ENCODE measurements around the gene GDE1.

GDE1 gene

DNA sequence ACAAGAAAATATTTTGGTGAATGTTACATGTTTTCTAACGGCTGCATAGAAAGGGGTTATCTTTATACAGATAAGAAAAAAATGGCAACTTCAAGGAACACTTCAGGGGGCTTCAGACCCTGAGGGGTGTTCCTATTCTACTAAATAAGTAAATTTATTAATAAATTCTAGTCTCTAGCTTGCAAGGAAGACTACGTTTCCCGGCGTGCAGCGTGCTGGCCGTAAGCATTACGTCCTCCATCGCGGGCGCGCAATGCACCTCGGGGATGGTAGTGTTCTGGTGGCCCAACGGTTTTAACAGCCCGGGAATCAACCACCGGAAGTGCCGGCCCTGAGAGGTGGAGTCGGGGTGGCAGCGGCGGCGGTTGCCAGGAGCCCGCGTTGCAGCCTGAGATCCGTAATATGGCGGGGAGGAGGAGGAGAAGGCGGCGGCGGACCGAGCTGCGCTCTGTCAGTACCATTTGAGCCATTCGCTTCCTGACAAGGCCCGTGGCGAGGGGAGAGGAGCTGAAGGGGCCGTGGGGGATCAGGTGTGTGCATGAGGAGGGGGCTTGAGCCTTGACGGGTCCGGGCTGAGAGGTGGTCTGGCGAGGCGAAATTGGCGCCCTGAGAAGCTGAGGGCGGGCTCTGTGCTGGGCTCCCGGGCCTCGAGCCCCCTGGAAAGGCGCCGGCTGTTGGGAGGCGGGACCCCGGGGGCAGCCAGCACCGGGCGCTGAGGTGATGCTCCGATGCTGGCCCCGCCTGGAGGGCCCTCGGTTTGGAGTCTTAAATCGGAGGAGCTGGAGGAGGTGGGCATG is 1.9 kb upstream of the GDE1 start, which contains the start of gene CCP110:
Gene CCP110, plus strand, starts transcription at position 384 of the 797 bp plus-strand sequence. CDS start 3,940 bp downstream, outside the sequence.
- DNase-seq, result peak; percentile 93

DNA sequence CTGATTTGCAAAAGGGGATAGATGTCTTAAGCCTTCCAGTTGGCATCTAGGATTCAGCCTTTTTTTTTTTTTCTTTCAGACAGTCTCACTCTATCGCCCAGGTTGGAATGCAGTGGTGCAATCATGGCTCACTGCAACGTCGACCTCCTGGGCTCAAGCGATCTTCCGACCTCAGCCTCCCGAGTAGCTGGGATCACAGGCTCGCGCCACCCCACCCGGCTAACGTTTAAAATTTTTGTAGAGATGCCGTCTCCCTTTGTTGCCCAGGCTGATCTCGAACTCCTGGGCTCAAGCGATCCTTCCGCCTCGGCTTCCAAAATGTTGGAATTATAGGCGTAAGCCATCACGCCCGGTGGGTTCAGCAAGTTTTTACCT is 1.3 kb upstream of the GDE1 start:
- DNase-seq, result no peak

DNA sequence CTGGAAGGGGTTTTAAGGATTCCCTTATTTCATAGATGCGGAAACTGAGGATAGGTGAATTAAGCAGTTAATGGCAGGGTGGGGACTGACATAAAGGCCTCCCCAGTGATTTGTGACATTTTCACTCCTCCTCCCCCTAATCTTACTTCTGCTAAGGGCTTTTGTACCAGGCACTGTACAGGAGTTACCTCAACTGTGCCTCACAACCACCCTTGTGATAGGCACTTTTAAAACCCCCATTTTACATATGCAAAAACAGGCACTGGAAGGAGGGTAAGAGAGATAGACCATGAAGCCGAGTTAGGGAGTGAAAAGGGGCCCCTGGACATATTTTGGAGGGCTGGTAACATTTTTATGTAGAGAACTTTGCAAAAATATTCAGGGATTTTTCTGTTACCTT is 862 bp upstream of the GDE1 start:
- no peak for DNase-seq

DNA sequence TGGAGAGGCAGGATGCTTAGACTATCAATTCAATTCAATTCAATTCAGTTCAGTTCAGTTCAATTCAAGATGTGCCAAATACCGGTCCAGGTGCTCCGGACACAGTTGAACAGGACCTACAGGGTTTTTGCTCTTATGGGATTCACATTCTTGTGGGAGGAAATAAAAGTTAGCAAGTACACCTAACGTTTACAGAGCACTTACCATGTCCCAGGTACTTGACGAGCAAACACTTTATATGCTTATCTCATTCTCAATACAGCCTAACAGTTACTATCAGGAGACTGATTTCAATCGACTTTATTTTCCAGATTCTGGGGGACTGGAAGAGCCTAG is 467 bp upstream of the GDE1 start:
- no peak for DNase-seq

DNA sequence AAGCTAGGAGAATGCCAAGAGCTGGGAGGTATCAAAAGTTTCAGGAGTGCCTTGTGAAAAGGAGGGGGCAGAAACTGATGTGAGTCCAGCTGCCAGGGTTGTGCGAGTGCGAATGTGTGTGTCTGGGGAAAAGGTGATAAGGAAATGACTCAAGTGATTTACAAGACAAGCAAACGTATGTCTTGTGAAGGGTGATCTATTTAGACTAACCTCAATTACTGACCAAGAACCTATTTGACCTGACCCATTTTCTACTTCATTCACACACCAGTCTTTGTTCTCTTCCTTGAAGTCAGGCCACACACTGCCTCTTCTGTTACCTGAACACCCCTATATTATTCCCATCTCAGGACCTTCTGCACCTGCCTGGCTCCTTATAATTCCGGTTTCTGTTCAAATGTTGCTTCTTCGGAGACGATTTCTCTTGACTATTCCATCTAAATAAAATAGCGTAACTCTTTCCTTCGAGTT is 1.0 kb downstream of the GDE1 start:
- DNase-seq, result no peak

DNA sequence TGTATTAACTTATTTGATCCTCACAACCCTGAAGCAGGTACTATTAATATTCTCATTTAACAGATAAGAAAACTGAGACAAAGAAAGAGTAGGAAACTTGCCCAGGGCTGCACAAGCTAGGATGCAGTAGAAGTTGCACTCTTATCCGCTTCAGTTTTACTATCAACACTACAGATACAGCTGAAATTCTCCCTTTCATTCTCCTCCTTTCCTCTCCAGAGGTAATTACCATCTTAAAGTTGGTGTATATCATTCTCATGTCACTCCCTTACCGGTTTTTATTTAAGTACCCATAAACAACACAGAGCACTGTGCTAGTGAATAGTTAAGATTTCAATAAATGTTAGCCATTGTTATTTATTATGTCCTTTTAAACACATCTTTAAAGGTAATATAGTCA is 3.5 kb downstream of the GDE1 start:
- no peak for DNase-seq

DNA sequence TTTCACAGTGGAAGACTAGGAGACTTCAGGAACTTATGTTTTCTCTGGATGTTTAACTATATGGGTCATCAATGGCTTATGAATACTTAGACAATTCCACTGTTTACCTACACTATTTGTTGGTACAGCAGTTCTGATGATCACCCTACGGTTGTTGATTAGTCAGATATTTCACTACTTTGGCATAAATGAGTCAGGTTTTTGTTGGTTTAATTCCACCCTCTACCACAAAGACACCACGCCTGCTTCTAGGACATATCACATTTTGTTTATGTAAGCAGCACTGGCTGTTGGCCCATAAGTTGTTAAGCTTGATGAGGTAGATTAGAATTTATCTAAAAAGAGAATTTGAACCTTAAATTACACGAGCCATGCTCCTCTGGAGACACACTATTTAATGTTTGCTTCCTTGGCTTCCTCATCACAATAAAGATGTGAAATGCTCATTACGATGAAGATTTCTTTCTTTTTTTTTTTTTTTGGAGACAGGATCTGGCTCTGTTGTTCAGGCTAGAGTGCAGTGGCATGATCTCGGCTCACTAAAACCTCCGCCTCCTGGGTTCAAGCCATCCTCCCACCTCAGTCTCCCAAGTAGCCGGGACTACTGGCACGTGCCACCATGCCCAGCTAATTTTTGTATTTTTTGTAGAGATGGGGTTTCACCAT is 4.3 kb downstream of the GDE1 start:
- no peak for DNase-seq

DNA sequence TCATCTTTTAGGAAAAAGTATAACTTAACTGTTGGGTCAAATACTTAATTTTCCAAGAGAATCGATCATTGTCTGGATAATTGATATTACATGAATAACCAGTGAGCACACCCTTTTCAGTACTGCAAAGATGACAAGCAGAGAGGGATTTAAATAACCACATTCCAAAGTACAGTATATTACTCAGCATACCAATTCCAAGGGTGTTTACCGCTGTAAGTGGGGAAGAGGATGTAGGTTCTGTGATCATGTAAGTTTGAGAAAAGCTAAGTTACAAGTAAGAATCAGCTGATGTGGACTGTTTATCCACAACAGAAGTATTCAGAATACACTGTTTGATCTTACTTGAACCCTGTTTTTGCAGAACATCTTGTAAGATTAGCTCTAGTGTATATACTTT is 6.1 kb downstream of the GDE1 start:
- DNase-seq, result no peak

DNA sequence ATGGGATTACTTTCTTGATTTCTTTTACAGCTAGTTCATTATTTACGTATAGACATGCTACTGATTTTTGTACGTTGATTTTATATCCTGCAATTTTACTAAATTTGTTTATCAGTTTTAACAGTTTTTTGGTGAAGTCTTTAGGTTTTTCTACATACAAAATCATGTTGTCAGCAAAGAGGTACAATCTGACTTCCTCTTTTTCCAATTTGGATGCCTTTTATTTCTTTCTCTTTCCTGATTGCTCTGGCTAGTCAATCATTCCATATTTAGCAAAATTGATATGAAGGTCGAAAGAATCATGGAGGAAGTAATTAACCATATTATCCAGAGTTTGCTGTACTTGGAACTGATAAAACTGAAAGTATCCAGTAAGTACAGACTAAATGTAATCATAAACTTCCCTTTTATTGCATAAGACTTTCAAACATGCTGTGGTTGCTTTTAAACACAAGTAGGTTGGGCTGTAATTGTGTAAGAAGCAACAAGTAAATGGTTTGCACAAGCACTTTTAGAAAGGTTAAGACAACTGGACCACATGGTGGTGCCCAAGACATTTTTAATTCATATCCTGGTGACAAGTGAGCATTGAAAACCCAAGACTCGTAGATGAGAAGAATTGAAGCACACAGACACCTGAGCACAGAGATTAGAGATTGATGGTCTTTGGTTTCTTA is 8.4 kb downstream of the GDE1 start:
- no peak for DNase-seq

DNA sequence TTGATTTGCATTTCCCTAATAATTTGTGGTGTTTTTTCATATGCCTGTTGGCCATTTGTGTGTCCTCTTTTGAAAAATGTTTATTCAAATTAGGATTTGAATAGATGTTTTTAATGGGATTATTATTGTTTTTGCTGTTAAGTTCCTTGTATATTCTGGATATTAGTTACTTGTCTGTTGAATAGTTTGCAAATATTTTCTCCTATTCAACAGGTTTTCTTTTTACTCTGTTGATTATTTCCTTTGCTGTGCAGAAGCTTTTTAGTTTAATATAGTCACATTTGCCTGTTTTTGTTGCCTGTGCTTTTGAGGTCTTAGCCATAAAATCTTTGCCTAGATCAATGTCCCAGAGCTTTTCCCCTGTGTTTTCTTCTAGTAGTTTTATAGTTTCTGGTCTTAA is 9.6 kb downstream of the GDE1 start:
- no peak for DNase-seq

DNA sequence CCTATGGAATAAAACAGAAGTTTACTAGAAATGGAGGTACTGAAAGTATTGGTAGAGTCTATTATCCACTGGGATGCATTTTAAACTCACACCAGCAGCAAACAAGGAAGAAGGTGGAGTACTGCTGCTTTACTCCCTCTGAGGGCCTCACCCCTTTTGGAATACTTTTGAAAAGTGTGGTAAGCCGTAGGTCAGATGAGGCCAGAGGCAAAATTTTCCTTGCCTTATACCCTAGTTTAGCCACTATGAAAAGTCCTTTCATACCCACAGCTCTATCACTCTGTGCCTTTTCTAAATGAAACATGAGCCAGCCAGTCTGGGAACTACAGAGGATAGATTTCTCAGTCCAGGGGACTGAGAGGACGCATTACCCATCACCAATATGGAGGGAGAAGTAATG is 14.0 kb downstream of the GDE1 start:
- no peak for DNase-seq

DNA sequence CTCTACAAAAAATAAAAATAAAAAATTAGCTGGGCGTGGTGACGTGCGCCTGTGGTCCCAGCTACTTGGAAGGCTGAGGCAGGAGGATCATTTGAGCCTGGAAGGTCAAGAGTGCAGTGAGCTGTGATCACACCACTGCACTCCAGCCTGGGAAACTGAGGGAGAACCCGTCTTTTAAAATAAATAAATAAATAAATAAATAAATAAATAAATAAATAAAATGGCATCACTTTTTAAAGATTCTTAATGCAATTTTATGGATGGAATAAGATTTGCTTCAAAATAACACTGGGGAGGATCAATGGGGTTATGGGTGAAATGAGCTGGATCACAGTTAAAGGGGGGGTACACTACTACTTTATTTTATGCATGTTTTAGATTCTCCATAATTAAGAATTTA is 14.9 kb downstream of the GDE1 start:
- no peak for DNase-seq

DNA sequence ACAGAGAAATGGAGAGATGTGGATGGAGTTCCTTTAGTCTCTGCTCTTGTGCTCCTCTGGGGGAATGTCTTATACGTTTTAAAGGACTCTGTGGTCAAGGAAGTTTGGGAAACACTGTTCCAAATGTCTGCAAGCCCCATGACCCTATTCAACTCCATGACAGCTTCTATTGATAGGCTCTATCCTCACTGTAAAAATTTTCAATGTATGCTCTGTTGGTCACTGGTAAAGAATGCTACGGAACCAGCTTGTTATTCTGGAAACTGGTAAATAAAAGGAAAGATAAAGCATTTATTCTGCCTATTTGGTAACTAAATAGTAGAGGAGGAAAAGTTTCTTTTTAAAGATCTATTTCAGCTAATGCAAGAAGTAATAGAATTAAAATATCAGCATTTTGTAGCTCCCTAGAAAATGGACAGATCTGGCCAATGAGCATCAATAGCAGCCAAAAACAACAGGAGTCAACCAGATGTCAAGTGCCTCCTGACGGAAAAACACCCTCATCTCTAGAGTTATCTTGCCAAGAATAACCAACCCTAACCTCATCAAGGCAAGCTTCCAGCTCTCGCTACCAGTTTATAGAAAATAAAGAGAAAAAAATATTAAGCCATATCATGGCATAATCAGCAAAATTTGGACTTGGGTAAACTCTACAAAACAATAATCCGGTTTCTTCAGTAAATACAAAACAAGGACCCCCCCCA is 16.1 kb downstream of the GDE1 start:
- DNase-seq, result no peak

DNA sequence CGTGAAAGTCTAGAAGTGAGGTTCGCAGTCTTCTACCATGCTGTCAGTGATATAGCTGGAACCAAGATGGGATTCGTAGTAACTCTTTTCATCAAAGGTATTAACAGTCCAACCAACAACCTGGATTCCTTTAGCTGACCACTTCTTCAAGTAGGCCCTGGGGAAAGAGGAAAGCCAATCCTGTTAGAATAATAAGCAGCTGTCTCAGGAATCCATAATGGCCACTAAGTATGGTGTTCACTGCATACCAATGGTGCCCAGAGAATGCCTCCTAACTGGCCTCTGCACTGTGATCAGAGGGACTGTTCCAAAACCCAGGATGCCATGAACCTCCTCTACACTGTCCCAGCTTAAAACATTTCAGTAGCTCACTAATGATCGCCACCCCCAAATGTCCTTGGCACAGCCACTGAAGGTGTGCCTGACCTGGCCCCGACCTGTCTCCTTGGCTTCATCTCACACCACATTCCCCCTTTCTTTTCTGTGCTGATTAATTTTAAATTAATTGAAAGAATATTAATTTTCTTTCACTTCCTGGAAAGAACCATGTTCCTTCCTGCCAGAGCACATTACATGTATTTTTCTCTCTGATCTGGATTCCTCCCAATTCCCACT is 18.3 kb downstream of the GDE1 start:
- no peak for DNase-seq

DNA sequence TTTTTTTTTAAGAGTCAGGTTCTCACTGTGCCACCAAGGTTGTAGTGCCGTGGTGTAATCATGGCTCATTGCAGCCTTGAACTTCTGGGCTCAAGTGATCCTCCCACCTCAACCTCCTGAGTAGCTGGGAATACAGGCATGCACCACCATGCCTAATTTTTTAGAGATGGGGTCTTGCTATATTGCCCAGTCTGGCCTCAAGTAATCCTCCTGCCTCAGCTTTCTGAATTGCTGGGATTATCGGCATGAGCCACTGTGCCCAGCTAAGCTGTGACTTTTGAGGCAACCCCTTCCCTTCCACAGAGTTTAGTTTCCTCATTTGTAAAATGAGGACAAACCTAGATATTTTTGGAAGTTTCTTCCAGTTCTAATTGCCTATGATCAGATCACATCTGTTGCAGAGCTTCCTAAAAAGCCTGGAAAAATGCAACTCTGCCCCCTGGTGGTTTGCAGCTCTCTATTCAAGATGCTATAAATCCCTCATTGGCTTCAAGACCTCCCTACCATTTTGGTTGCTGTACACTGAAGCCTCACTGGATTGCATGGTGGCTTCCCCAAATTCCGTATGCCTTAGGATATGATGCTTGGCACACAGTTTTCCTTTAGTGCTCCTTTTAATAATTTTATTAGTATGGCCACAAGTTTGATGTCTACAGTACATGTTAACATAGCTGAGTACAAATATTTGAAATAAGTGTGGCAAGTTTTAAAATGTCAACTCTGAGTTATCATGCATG is 19.3 kb downstream of the GDE1 start:
- DNase-seq, result peak; percentile 61

DNA sequence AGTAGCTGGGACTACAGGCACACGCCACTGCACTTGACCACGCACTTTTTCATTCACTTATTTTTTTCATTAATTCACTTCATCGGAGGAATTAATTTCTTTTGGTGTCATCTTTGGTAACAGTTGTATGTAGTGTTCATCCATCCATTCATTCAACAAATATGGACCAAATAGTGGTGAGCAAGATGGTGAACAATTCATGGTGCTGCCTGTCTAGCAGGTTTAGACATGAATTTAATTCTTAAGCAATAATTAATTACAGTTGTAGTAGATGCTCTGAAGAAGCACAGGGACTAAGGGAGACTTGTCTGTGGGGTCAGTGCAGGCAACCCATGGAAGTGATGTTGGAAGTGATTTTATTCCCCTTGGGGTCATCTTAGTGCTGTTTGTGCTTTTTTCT is 22.4 kb downstream of the GDE1 start:
- no peak for DNase-seq

DNA sequence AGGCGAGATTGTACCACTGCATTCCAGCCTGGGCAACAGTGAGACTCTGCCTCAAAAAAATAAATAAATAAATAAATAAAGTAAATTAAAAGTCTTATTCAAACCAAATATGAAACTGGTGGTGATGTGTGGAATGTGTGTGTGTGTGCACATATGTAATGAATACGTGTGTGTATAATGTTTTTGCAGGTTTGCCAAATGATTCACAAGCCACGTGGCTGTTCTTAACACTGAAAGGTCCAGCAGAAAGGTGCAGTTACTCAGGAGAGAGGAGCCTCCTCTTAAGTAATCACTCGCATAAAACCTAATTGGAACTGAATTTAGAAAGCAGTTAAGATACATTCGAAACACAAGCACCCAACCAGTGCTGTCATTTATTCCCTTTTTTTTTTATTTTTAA is 22.9 kb downstream of the GDE1 start:
- DNase-seq, result no peak

DNA sequence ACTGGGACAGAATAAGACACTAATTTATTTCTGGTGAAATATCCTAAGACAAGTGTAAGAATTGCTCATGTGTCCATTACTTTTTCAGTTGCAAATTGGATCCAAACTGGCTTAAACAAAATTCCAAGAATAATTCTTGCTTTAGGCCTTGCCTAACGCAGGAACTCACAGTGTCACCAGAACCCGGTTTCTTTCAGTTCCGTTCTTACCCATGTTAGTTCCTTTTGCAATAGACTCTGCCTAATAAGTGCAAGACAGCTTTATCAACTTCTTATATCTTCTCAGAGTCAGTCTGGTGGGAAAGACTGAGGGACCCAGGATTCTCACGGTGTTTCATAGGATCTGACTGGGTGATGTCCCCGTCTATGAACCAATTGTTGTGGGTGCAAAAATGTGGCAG is 24.7 kb downstream of the GDE1 start:
- no peak for DNase-seq

DNA sequence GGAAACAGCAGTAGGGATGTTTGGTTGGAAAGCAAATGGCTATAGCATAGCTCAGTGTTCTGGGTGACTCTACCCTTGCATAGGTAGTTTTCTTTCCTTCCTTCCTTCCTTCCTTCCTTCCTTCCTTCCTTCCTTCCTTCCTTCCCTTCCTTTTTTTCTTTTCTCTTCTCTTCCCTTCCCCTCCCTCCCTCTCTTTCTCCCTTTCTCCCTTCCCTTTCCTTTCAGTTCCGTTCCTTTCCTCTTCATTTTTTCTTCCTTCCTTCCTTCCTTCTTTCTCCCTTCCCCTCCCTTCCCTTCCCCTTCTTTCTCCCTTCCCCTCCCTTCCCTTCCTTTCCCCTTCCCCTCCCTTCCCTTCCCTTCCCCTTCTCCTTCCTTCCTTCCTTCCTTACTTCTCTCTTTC is 31.3 kb downstream of the GDE1 start:
- DNase-seq, result no peak

DNA sequence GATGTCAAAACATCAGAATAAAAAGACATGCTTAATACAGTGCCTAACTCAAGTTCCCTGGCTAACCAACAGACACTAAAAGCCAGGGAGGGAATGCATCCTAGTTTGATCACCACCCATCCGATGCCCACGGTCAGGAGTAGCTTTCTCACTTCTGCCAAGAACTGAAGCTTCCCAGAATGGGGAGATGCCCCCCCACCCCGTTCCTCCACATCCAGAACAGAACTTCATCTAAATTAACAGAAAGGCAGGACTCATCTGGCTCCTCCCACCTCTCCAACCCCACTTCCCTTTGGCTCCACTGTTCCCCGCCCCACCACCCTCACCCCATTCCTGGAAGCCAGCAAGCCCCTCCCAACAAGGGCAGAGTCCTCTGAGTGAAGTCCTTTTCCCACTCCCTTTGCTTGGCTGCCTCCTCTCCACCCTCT is 33.7 kb downstream of the GDE1 start:
- DNase-seq, result no peak

DNA sequence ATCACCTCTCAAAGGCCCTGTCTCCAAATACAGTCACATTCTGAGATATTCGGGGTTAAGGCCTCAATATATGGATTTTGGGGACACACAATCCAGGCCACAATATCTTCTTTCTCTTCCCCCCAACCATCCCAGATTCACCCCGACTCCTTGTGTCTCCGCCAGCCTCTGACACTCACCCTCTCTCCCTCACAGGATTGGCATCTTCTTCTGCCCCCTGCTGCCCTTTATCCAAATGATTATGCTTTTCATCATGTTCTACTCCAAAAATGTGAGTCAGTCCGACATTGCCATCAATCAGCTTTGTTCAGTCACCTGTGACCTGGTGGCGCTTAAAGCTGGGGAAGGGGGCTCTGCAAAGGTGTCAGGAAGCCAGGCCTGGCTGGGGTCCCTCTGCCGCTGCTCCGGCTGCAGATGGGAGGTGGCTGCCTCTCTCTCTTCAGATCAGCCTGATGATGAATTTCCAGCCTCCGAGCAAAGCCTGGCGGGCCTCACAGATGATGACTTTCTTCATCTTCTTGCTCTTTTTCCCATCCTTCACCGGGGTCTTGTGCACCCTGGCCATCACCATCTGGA is 35.1 kb downstream of the GDE1 start:
- no peak for DNase-seq

DNA sequence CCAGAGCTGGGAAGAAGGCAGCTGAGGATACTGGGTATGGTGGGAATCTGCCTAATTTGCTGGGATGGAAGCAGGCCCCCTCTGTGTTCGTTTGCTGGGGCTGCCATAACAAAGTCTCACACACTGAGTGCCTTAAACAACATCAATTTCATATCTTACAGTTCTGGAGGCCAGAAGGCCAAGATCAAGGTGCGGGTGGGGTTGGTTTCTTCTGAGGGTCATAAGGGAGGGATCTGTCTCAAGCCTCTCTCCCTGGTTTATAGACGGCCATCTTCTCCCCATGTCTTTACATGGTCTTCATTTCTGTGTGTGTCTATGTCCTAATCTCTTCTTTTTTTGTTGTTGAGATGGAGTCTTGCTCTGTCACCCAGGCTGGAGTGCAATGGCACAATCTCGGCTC is 35.8 kb downstream of the GDE1 start:
- no peak for DNase-seq
